ENCODE results near the gene FADS6. TPM values are rescaled to one million over a fixed set of nuclear protein-coding genes. Genes with fewer than 3 reads are reported as not detected.

FADS6 gene
- total and polyA plus RNA-seq, 2 experiments from 2014 or later, result 0.42 to 0.73 TPM

GRCh38 chr17:74840989-74841666 lies 52.3 kb downstream of the FADS6 start:
- H2AFZ ChIP-seq, result no peak overlapping the region
- 0 out of 2 replicates have a peak, but pooled peaks cover 7% of the 10 kb centered on the region for H3F3A ChIP-seq (replicated peaks; ENCODE audit: low read depth)
- H3K27ac ChIP-seq (ENCODE audit: low read depth), result no peak overlapping the region
- TF ChIP-seq ZNF331 (CRISPR knock-in tag; IDR thresholded peaks at IDR 0.05; ENCODE audit: low read depth) (no peak), STAT1 (IDR thresholded peaks at IDR 0.05; ENCODE audit: unreplicated experiment) (no peak), POLR2AphosphoS5 (IDR thresholded peaks at IDR 0.05; ENCODE audit: low read depth) (no peak; the same call in 1 of the 2 replicates), EZH2phosphoT487 (IDR thresholded peaks at IDR 0.05; ENCODE audit: unreplicated experiment) (no peak), CTCF (conservative IDR thresholded peaks at IDR 0.05; ENCODE audit: low read depth in 2 of 2) (no peak), NANOG (IDR thresholded peaks at IDR 0.05; ENCODE audit: borderline replicate concordance) (no peak), ZNF114 (CRISPR knock-in tag; IDR thresholded peaks at IDR 0.05) (no peak), JUNB (IDR thresholded peaks at IDR 0.05; ENCODE audit: unreplicated experiment) (no peak), ZNF462 (CRISPR knock-in tag; IDR thresholded peaks at IDR 0.05) (no peak), EZH2 (IDR thresholded peaks at IDR 0.05; ENCODE audit: low read depth, unreplicated experiment) (no peak), CREB1 (CRISPR knock-in tag; IDR thresholded peaks at IDR 0.05; ENCODE audit: low read depth) (no peak)
- TF ChIP-seq, protein P1, sequence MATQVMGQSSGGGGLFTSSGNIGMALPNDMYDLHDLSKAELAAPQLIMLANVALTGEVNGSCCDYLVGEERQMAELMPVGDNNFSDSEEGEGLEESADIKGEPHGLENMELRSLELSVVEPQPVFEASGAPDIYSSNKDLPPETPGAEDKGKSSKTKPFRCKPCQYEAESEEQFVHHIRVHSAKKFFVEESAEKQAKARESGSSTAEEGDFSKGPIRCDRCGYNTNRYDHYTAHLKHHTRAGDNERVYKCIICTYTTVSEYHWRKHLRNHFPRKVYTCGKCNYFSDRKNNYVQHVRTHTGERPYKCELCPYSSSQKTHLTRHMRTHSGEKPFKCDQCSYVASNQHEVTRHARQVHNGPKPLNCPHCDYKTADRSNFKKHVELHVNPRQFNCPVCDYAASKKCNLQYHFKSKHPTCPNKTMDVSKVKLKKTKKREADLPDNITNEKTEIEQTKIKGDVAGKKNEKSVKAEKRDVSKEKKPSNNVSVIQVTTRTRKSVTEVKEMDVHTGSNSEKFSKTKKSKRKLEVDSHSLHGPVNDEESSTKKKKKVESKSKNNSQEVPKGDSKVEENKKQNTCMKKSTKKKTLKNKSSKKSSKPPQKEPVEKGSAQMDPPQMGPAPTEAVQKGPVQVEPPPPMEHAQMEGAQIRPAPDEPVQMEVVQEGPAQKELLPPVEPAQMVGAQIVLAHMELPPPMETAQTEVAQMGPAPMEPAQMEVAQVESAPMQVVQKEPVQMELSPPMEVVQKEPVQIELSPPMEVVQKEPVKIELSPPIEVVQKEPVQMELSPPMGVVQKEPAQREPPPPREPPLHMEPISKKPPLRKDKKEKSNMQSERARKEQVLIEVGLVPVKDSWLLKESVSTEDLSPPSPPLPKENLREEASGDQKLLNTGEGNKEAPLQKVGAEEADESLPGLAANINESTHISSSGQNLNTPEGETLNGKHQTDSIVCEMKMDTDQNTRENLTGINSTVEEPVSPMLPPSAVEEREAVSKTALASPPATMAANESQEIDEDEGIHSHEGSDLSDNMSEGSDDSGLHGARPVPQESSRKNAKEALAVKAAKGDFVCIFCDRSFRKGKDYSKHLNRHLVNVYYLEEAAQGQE (IDR thresholded peaks at IDR 0.05; ENCODE audit: unreplicated experiment), result no peak
- TF ChIP-seq, protein P2, sequence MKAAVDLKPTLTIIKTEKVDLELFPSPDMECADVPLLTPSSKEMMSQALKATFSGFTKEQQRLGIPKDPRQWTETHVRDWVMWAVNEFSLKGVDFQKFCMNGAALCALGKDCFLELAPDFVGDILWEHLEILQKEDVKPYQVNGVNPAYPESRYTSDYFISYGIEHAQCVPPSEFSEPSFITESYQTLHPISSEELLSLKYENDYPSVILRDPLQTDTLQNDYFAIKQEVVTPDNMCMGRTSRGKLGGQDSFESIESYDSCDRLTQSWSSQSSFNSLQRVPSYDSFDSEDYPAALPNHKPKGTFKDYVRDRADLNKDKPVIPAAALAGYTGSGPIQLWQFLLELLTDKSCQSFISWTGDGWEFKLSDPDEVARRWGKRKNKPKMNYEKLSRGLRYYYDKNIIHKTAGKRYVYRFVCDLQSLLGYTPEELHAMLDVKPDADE (IDR thresholded peaks at IDR 0.05), result no peak
- H3K9me2 ChIP-seq (ENCODE audit: insufficient read depth), result no peaks in the 10 kb centered on the region
- Mint-ChIP-seq H3K4me3 (peak overlapping the region; percentile 1; the same call in 1 of the 3 replicates), H3K9me3 (no peaks in the 10 kb centered on the region), H3K27ac (no peak overlapping the region), H3K4me1 (peaks cover 32% of the 10 kb centered on the region), H3K36me3 (ENCODE audit: low read depth) (no peaks in the 10 kb centered on the region; the same call in 2 of the 3 replicates), H3K27me3 (ENCODE audit: insufficient read depth, low read depth, poor library complexity) (peaks cover 36% of the 10 kb centered on the region)
- H4K20me1 ChIP-seq (replicated peaks; ENCODE audit: insufficient read depth), result peaks cover 5% of the 10 kb centered on the region; the same call in 1 of the 2 replicates
- H3K4me3 ChIP-seq, result no peak overlapping the region
- no peaks in the 10 kb centered on the region for H3K79me2 ChIP-seq (replicated peaks; ENCODE audit: insufficient read depth)
- H3K36me3 ChIP-seq (ENCODE audit: insufficient read depth), result no peaks in the 10 kb centered on the region
- peaks cover 50% of the 10 kb centered on the region for H3K27me3 ChIP-seq (ENCODE audit: insufficient read depth)
- peak overlapping the region; percentile 51 for H3K4me2 ChIP-seq
- ATAC-seq (peak; percentile 16), DNase-seq (ENCODE audit: low spot score) (peak; percentile 59)
- H3K4me1 ChIP-seq (ENCODE audit: insufficient read depth), result peaks cover 10% of the 10 kb centered on the region; the same call in 1 of the 2 replicates

Measured in GM23338 (cell line).